ENCODE measurements around the gene CRAMP1. TPM values are rescaled to one million over a fixed set of nuclear protein-coding genes. Genes with fewer than 3 reads are reported as not detected.

CRAMP1 gene
- total RNA-seq, 1 donor from 2014 or later = 24.1 TPM

DNA sequence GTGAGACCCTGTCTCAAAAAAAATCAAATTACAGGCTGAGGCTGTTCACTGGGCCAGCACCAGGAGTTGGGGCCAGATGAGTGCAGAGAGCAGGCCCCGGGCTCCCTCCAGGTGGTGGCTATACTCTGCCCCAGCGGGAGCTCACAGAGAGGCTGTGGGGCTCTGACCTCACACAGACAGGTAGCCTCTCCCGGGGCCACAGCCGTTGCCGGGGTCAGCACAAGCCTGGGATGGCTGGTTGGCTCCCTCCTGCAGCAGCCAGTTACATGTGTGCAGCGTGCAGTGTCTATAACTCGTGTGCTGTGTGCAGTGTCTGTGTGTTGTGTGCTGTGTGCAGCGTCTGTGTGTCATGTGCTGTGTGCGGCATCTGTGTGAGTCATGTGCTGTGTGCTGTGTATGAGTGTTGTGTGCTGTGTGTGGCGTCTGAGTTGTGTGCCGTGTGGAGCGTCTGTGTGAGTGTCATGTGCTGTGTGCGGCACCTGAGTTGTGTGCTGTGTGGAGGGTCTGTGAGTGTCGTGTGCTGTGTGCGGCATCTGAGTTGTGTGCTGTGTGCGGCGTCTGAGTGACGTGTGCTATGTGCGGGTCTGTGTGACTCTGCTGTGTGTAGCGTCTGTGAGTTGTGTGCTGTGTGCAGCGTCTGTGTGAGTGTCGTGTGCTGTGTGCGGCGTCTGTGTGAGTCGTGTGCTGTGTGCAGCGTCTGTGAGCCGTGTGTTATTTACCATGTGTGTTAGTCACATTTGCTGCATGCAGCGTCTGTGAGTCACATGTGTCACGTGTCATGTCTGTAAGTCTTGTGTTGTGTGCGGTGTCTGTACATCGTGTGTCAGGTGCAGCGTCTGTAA, 114.7 kb downstream of the CRAMP1 start:
- Histone ChIP-seq H3K27me3 (ENCODE audit: low read depth) (no peaks in the 10 kb centered on the region), H3K4me1 (peaks cover 20% of the 10 kb centered on the region), H3K36me3 (peaks cover 60% of the 10 kb centered on the region), H3K27ac (no peak overlapping the region), H3K4me3 (no peak overlapping the region), H3K9me3 (no peaks in the 10 kb centered on the region)
- intact Hi-C loops (cut with DNase I) = no loop called here
- no peak for ATAC-seq
- no peak for DNase-seq
- TF ChIP-seq, protein P1, sequence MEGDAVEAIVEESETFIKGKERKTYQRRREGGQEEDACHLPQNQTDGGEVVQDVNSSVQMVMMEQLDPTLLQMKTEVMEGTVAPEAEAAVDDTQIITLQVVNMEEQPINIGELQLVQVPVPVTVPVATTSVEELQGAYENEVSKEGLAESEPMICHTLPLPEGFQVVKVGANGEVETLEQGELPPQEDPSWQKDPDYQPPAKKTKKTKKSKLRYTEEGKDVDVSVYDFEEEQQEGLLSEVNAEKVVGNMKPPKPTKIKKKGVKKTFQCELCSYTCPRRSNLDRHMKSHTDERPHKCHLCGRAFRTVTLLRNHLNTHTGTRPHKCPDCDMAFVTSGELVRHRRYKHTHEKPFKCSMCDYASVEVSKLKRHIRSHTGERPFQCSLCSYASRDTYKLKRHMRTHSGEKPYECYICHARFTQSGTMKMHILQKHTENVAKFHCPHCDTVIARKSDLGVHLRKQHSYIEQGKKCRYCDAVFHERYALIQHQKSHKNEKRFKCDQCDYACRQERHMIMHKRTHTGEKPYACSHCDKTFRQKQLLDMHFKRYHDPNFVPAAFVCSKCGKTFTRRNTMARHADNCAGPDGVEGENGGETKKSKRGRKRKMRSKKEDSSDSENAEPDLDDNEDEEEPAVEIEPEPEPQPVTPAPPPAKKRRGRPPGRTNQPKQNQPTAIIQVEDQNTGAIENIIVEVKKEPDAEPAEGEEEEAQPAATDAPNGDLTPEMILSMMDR (IDR thresholded peaks at IDR 0.05) = no peak

Other genes with a start within 250 kb of the CRAMP1 start
- gene UNKL, start 197.7 kb upstream of the CRAMP1 start, total RNA-seq = 23.1 TPM
- gene UQCC4, start 191.6 kb upstream of the CRAMP1 start, total RNA-seq = 9.7 TPM
- gene PERCC1, start 181.3 kb upstream of the CRAMP1 start, total RNA-seq = not detected
- 3.1 TPM for gene CCDC154, start 167.8 kb upstream of the CRAMP1 start, total RNA-seq
- gene CLCN7, start 137.3 kb upstream of the CRAMP1 start, total RNA-seq = 146 TPM
- gene PTX4, start 123.4 kb upstream of the CRAMP1 start, total RNA-seq = not detected
- gene TELO2, start 119.0 kb upstream of the CRAMP1 start, total RNA-seq = 27.5 TPM
- gene TMEM204, start 78.7 kb upstream of the CRAMP1 start, total RNA-seq = 63.1 TPM
- gene IFT140, start 288 bp upstream of the CRAMP1 start, total RNA-seq = 42.2 TPM
- 53.1 TPM for gene JPT2, start 65.9 kb downstream of the CRAMP1 start, total RNA-seq
- 63.0 TPM for gene MAPK8IP3, start 93.8 kb downstream of the CRAMP1 start, total RNA-seq
- gene NME3, start 159.2 kb downstream of the CRAMP1 start, total RNA-seq = 56.5 TPM
- gene EME2, start 160.4 kb downstream of the CRAMP1 start, total RNA-seq = 15.5 TPM
- 58.0 TPM for gene MRPS34, start 160.8 kb downstream of the CRAMP1 start, total RNA-seq
- gene SPSB3, start 170.2 kb downstream of the CRAMP1 start, total RNA-seq = 44.2 TPM
- 36.0 TPM for gene NUBP2, start 170.6 kb downstream of the CRAMP1 start, total RNA-seq
- gene IGFALS, start 181.3 kb downstream of the CRAMP1 start, total RNA-seq = 0.97 TPM
- gene HAGH, start 214.5 kb downstream of the CRAMP1 start, total RNA-seq = 69.1 TPM
- gene FAHD1, start 214.8 kb downstream of the CRAMP1 start, total RNA-seq = 16.1 TPM